IMR-90 (cell line): Measurements from ENCODE around the gene SRP9. TPM values are rescaled to one million over a fixed set of nuclear protein-coding genes. Genes with fewer than 3 reads are reported as not detected.

Experiments
- ATAC-seq: fragments of 200-7000 bp; cut with Tn5 transposase; 2 replicates; pipeline ENCODE4 v1.9.1; 2020; ENCODE audit warnings: low read depth, mild to moderate bottlenecking, moderate library complexity
- BruUV-seq: library from RNA; stranded (reverse); fragments of 400-500 nt; replicated peaks from 2 replicates; lab custom pipeline; 2021; lab: Mats Ljungman, UMichigan
- CTCF ChIA-PET: fragments of 300-600 bp; formaldehyde crosslinking; extraction: SDS; loops from one replicate; lab custom pipeline; 2021; ENCODE audit warnings: antibody characterized with exemption; lab: Yijun Ruan, JAX
- POLR2A ChIA-PET: fragments of 300-600 bp; sonication (Branson Sonifier 250); formaldehyde crosslinking; loops from one replicate; lab custom pipeline; 2022; ENCODE audit warnings: antibody characterized with exemption; ENCODE audit not compliant: unreplicated experiment; lab: Charles Lee
- DNase-seq: peaks from one replicate; pipeline ENCODE4 v3.0.0; 2013
- H2AFZ ChIP-seq: replicated peaks from 2 replicates; pipeline ENCODE3; 2013; ENCODE audit warnings: low read length, mild to moderate bottlenecking; ENCODE audit not compliant: poor library complexity
- H2AK5ac ChIP-seq: 2 replicates; pipeline ENCODE4 v1.6.1; 2013; ENCODE audit warnings: low read depth, low read length, inconsistent platforms
- H2AK9ac ChIP-seq: replicated peaks from 2 replicates; pipeline ENCODE3; 2013; ENCODE audit warnings: mild to moderate bottlenecking, low read depth, low read length, moderate library complexity; ENCODE audit not compliant: poor library complexity
- H2BK120ac ChIP-seq: 2 replicates; pipeline ENCODE4 v1.6.1; 2013; ENCODE audit warnings: low read depth, low read length, inconsistent platforms
- H2BK15ac ChIP-seq: 3 replicates; pipeline ENCODE4 v1.6.1; 2013; ENCODE audit warnings: low read depth, low read length, inconsistent platforms
- H2BK20ac ChIP-seq: 2 replicates; pipeline ENCODE4 v1.6.1; 2013; ENCODE audit warnings: low read depth, mild to moderate bottlenecking, inconsistent platforms, low read length, moderate library complexity
- H2BK5ac ChIP-seq: 2 replicates; pipeline ENCODE4 v1.6.1; 2013; ENCODE audit warnings: mild to moderate bottlenecking, low read depth, low read length, inconsistent platforms; ENCODE audit not compliant: poor library complexity, severe bottlenecking
- H3K14ac ChIP-seq: replicated peaks from 2 replicates; pipeline ENCODE4 v1.6.1; 2013; ENCODE audit warnings: low read depth, low read length, inconsistent platforms
- H3K18ac ChIP-seq: 2 replicates; pipeline ENCODE4 v1.6.1; 2013; ENCODE audit warnings: low read depth, low read length, control low read depth
- H3K23ac ChIP-seq: 2 replicates; pipeline ENCODE4 v1.6.1; 2013; ENCODE audit warnings: low read depth, low read length, inconsistent platforms
- H3K27ac ChIP-seq: 2 replicates; pipeline ENCODE4 v1.5.1; 2013; ENCODE audit warnings: mild to moderate bottlenecking, control low read depth, low read length; ENCODE audit not compliant: insufficient read depth
- H3K27me3 ChIP-seq: 2 replicates; pipeline ENCODE4 v1.6.1; 2013; ENCODE audit warnings: low read length; ENCODE audit not compliant: control insufficient read depth, insufficient read depth
- H3K36me3 ChIP-seq: 2 replicates; pipeline ENCODE4 v1.6.1; 2013; ENCODE audit warnings: low read length, mixed read lengths; ENCODE audit not compliant: control insufficient read depth, insufficient read depth
- H3K4ac ChIP-seq: 2 replicates; pipeline ENCODE4 v1.6.1; 2013; ENCODE audit warnings: low read depth, low read length, inconsistent platforms
- H3K4me1 ChIP-seq: 2 replicates; pipeline ENCODE4 v1.6.1; 2013; ENCODE audit warnings: low read length, mixed read lengths; ENCODE audit not compliant: control insufficient read depth, insufficient read depth
- H3K4me2 ChIP-seq: 2 replicates; pipeline ENCODE4 v1.6.1; 2013; ENCODE audit warnings: low read depth, mild to moderate bottlenecking, control low read depth, low read length, moderate library complexity
- H3K4me3 ChIP-seq: 2 replicates; pipeline ENCODE4 v1.5.1; 2013; ENCODE audit warnings: low read depth, mild to moderate bottlenecking, control low read depth, low read length, moderate library complexity; ENCODE audit not compliant: insufficient read depth
- H3K56ac ChIP-seq: 2 replicates; pipeline ENCODE4 v1.6.1; 2013; ENCODE audit warnings: low read length, inconsistent platforms; ENCODE audit not compliant: insufficient read depth; ENCODE audit errors: extremely low read depth
- H3K79me1 ChIP-seq, 2 experiments: 2 replicates each; pipeline ENCODE4 v1.6.1; 2013; ENCODE audit warnings: low read length in 2 of 2, inconsistent platforms in 1 of 2, low read depth in 1 of 2
- H3K9ac ChIP-seq: 2 replicates; pipeline ENCODE4 v1.6.1; 2013; ENCODE audit warnings: low read depth, low read length, control low read depth
- H3K9me1 ChIP-seq: 2 replicates; pipeline ENCODE4 v1.6.1; 2013; ENCODE audit warnings: low read length, inconsistent platforms; ENCODE audit not compliant: insufficient read depth
- H3K9me3 ChIP-seq: 2 replicates; pipeline ENCODE4 v1.6.1; 2013; ENCODE audit warnings: low read length; ENCODE audit not compliant: control insufficient read depth, insufficient read depth
- H4K20me1 ChIP-seq: 2 replicates; pipeline ENCODE4 v1.6.1; 2013; ENCODE audit warnings: low read length, inconsistent platforms; ENCODE audit not compliant: insufficient read depth
- H4K5ac ChIP-seq: 2 replicates; pipeline ENCODE4 v1.6.1; 2013; ENCODE audit warnings: mild to moderate bottlenecking, low read depth, low read length, control low read depth
- H4K8ac ChIP-seq, 2 experiments: 2 replicates each; pipeline ENCODE4 v1.6.1; 2013; ENCODE audit warnings: low read depth in 2 of 2, low read length in 2 of 2, control low read depth in 1 of 2, inconsistent platforms in 1 of 2
- H4K91ac ChIP-seq: 2 replicates; pipeline ENCODE4 v1.6.1; 2013; ENCODE audit warnings: low read depth, low read length, inconsistent platforms; ENCODE audit not compliant: insufficient read depth
- BHLHE40 ChIP-seq: fragments of 150-350 bp; IDR thresholded peaks from 2 replicates; pipeline ENCODE4 v1.6.1; 2016; ENCODE audit warnings: mild to moderate bottlenecking, low read depth, low read length
- CEBPB ChIP-seq: IDR thresholded peaks from 2 replicates; pipeline ENCODE4 v1.6.1; 2012; ENCODE audit warnings: low read depth, low read length, improper control_type of control experiment
- CHD1 ChIP-seq: IDR thresholded peaks from 2 replicates; pipeline ENCODE4 v1.6.1; 2012; ENCODE audit warnings: low read depth, low read length, improper control_type of control experiment
- FOS ChIP-seq: fragments of 150-350 bp; IDR thresholded peaks from 2 replicates; pipeline ENCODE4 v1.6.1; 2016; ENCODE audit warnings: low read depth, low read length
- MAFK ChIP-seq: IDR thresholded peaks from 2 replicates; pipeline ENCODE4 v1.6.1; 2012; ENCODE audit warnings: low read depth, low read length, improper control_type of control experiment
- MAZ ChIP-seq: IDR thresholded peaks from 2 replicates; pipeline ENCODE4 v1.6.1; 2012; ENCODE audit warnings: low read depth, mild to moderate bottlenecking, low read length, improper control_type of control experiment, moderate library complexity, borderline replicate concordance
- NFE2L2 ChIP-seq: fragments of 150-350 bp; IDR thresholded peaks from 2 replicates; pipeline ENCODE4 v1.6.1; 2016; ENCODE audit warnings: low read depth, mild to moderate bottlenecking, low read length
- POLR2A ChIP-seq: IDR thresholded peaks from 2 replicates; pipeline ENCODE4 v1.6.1; 2012; ENCODE audit warnings: mild to moderate bottlenecking, low read depth, low read length
- RAD21 ChIP-seq: IDR thresholded peaks from 2 replicates; pipeline ENCODE4 v1.6.1; 2012; ENCODE audit warnings: low read length, improper control_type of control experiment
- RCOR1 ChIP-seq: IDR thresholded peaks from 2 replicates; pipeline ENCODE4 v1.6.1; 2012; ENCODE audit warnings: mild to moderate bottlenecking, low read length, improper control_type of control experiment; ENCODE audit not compliant: insufficient replicate concordance
- RFX5 ChIP-seq: IDR thresholded peaks from 2 replicates; pipeline ENCODE4 v1.8.0; 2012; ENCODE audit warnings: low read depth, mild to moderate bottlenecking, low read length, moderate library complexity
- SMC3 ChIP-seq: fragments of 150-350 bp; IDR thresholded peaks from 2 replicates; pipeline ENCODE4 v1.6.1; 2016; ENCODE audit warnings: low read depth, mild to moderate bottlenecking, antibody characterized with exemption, low read length, moderate library complexity
- WGBS, 2 experiments: methylation state at CpG; one replicate each; pipeline versions ENCODE4 v1.1.5 to v1.1.7; 2013; ENCODE audit warnings: missing lambda C conversion rate in 2 of 2; ENCODE audit not compliant: insufficient read length in 1 of 2; ENCODE audit errors: extremely low coverage in 2 of 2; 5-methylcytosine and 5-hydroxymethylcytosine counted together
- dilution Hi-C: fragments of 300-500 bp; cut with HindIII; formaldehyde crosslinking; loops from one replicate; pipeline ENCODE4 v1.14.3; 2018; ENCODE audit warnings: low sequenced_read_pairs; ENCODE audit not compliant: unreplicated experiment
- in situ Hi-C: fragments of 300-500 bp; cut with MboI; formaldehyde crosslinking; loops from 3 replicates; pipeline ENCODE4 v1.14.3; 2019; ENCODE audit warnings: low sequenced_read_pairs, inconsistent platforms, mixed read lengths
- intact Hi-C: fragments of 100-400 bp; cut with micrococcal nuclease; formaldehyde crosslinking; loops from 2 replicates; pipeline ENCODE4 v1.10.0; 2022
- polyA plus RNA-seq, 3 experiments: library from polyadenylated mRNA; depleted of rRNA; stranded (reverse); fragments of >200 nt; gene quantifications; 2 replicates each; pipeline ENCODE4 v1.2.3, GENCODE V29; 2012; ENCODE audit warnings: low replicate concordance in 1 of 3
- total RNA-seq: library from RNA; depleted of rRNA; stranded (reverse); fragments of >200 nt; gene quantifications from 2 replicates; pipeline ENCODE4 v1.2.3, GENCODE V29; 2012
- TF ChIP-seq, protein P1 (sequence below): conservative IDR thresholded peaks from 2 replicates; pipeline ENCODE4 v1.5.1; 2012; ENCODE audit warnings: mild to moderate bottlenecking, low read depth, low read length, improper control_type of control experiment
- TF ChIP-seq, protein P2 (sequence below): fragments of 150-350 bp; IDR thresholded peaks from 2 replicates; pipeline ENCODE4 v1.6.1; 2017; ENCODE audit warnings: mild to moderate bottlenecking, antibody characterized with exemption, low read length, low read depth
- TF ChIP-seq, protein P3 (sequence below): fragments of 150-350 bp; IDR thresholded peaks from 2 replicates; pipeline ENCODE4 v1.6.1; 2016; ENCODE audit warnings: low read depth, mild to moderate bottlenecking, low read length, moderate library complexity, borderline replicate concordance

SRP9 gene
- total and polyA plus RNA-seq, 2 of the 4 experiments (the other 2 are of a cell fraction), result 230 to 295 TPM

- no peak for ATAC-seq
- Histone ChIP-seq H4K5ac (peak overlapping the region; percentile 47; the same call in 1 of the 2 replicates), H3K27ac (peak overlapping the region; percentile 35), H2BK5ac (peak overlapping the region; percentile 38), H3K79me1 (peaks cover 0 to 31% of the 10 kb centered on the region in 2 experiments; a peak in 2 of 4 replicates), H2AFZ (peak overlapping the region; percentile 86), H3K23ac (no peak overlapping the region), H4K91ac (peak overlapping the region; percentile 42; the same call in 1 of the 2 replicates), H3K4me2 (no peak overlapping the region; the same call in 1 of the 2 replicates), H3K9me3 (no peaks in the 10 kb centered on the region), H4K20me1 (no peaks in the 10 kb centered on the region), H4K8ac (peak overlapping the region in 1 of 2 experiments; percentile 34; a peak in 3 of 4 replicates), H3K14ac (no peak overlapping the region), H2AK9ac (peak overlapping the region; percentile 68), H3K4me3 (no peak overlapping the region), H3K4me1 (peaks cover 32% of the 10 kb centered on the region), H3K56ac (no peak overlapping the region), H2BK20ac (no peak overlapping the region), H2AK5ac (peak overlapping the region; percentile 7; the same call in 1 of the 2 replicates), H2BK120ac (no peak overlapping the region; the same call in 1 of the 2 replicates), H3K36me3 (no peaks in the 10 kb centered on the region), H3K27me3 (no peaks in the 10 kb centered on the region), H3K9ac (no peak overlapping the region), H3K4ac (peak overlapping the region; percentile 29; the same call in 1 of the 2 replicates), H3K9me1 (peaks cover 20% of the 10 kb centered on the region), H3K18ac (no peak overlapping the region; the same call in 1 of the 2 replicates), H2BK15ac (no peak overlapping the region)
- BruUV-seq, result no TSS peak
- dilution Hi-C loops (no loop called here), in situ Hi-C loops (no loop called here), intact Hi-C loops (no loop called here)
- no peak for DNase-seq
- CTCF ChIA-PET, result interaction anchor here (1.3 kb wide), 1 partner anchor 338 kb away, joined by 7 read pairs; no protein-coding TSS in a partner anchor
- WGBS, 2 experiments, result no CpG with 5 or more reads among the region's 8 CpGs
- POLR2A ChIA-PET, result no interaction called here
- TF ChIP-seq, protein P1, sequence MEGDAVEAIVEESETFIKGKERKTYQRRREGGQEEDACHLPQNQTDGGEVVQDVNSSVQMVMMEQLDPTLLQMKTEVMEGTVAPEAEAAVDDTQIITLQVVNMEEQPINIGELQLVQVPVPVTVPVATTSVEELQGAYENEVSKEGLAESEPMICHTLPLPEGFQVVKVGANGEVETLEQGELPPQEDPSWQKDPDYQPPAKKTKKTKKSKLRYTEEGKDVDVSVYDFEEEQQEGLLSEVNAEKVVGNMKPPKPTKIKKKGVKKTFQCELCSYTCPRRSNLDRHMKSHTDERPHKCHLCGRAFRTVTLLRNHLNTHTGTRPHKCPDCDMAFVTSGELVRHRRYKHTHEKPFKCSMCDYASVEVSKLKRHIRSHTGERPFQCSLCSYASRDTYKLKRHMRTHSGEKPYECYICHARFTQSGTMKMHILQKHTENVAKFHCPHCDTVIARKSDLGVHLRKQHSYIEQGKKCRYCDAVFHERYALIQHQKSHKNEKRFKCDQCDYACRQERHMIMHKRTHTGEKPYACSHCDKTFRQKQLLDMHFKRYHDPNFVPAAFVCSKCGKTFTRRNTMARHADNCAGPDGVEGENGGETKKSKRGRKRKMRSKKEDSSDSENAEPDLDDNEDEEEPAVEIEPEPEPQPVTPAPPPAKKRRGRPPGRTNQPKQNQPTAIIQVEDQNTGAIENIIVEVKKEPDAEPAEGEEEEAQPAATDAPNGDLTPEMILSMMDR, result no peak
- TF ChIP-seq POLR2A (no peak), BHLHE40 (no peak), CHD1 (no peak), SMC3 (no peak), MAFK (no peak), MAZ (no peak), RFX5 (no peak), RAD21 (no peak), NFE2L2 (no peak), CEBPB (no peak), RCOR1 (no peak), FOS (no peak)
- TF ChIP-seq, protein P2, sequence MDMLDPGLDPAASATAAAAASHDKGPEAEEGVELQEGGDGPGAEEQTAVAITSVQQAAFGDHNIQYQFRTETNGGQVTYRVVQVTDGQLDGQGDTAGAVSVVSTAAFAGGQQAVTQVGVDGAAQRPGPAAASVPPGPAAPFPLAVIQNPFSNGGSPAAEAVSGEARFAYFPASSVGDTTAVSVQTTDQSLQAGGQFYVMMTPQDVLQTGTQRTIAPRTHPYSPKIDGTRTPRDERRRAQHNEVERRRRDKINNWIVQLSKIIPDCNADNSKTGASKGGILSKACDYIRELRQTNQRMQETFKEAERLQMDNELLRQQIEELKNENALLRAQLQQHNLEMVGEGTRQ, result no peak
- TF ChIP-seq, protein P3, sequence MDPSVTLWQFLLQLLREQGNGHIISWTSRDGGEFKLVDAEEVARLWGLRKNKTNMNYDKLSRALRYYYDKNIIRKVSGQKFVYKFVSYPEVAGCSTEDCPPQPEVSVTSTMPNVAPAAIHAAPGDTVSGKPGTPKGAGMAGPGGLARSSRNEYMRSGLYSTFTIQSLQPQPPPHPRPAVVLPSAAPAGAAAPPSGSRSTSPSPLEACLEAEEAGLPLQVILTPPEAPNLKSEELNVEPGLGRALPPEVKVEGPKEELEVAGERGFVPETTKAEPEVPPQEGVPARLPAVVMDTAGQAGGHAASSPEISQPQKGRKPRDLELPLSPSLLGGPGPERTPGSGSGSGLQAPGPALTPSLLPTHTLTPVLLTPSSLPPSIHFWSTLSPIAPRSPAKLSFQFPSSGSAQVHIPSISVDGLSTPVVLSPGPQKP, result no peak
These were observed 35.0 kb downstream of the SRP9 start for GRCh38 chr1:225812488-225813213.
